Lower lobe of right lung (tissue), 2 donors: Measurements from ENCODE around the gene SPPL3. TPM values are rescaled to one million over a fixed set of nuclear protein-coding genes. Genes with fewer than 3 reads are reported as not detected.
A peak's percentile ranks its signal among the peaks of the same experiment; 100 is the strongest.

Experiments
- ATAC-seq, 2 donors: fragments of 200-7000 bp; cut with Tn5 transposase; one replicate each; pipeline ENCODE4 v1.9.1; 2020 to 2022; ENCODE audit warnings: mild to moderate bottlenecking in 2 of 2, moderate library complexity in 2 of 2
- DNase-seq: peaks from one replicate; pipeline ENCODE4 v3.0.0-alpha.2; 2020
- H3K27ac ChIP-seq: fragments of 200-600 bp; one replicate; pipeline ENCODE4 v1.8.0; 2022
- H3K27me3 ChIP-seq: fragments of 200-600 bp; one replicate; pipeline ENCODE4 v1.8.0; 2022; ENCODE audit warnings: low read depth
- H3K36me3 ChIP-seq: fragments of 200-600 bp; one replicate; pipeline ENCODE4 v1.8.0; 2022; ENCODE audit warnings: mild to moderate bottlenecking
- H3K4me1 ChIP-seq: fragments of 200-600 bp; one replicate; pipeline ENCODE4 v1.8.0; 2022
- H3K4me3 ChIP-seq: fragments of 200-600 bp; one replicate; pipeline ENCODE4 v1.8.0; 2022; ENCODE audit warnings: mild to moderate bottlenecking
- H3K9me3 ChIP-seq: fragments of 200-600 bp; one replicate; pipeline ENCODE4 v1.8.0; 2022
- CTCF ChIP-seq: fragments of 200-600 bp; IDR thresholded peaks from one replicate; pipeline ENCODE4 v1.8.0; 2022; ENCODE audit warnings: antibody characterized with exemption, mild to moderate bottlenecking
- intact Hi-C: fragments of 100-400 bp; cut with DNase I; formaldehyde crosslinking; loops from one replicate; pipeline ENCODE4 v1.11.0; 2022
- total RNA-seq: library from RNA; stranded (reverse); fragmentation: NEBNext Ultra II Directional; extraction: Animal tissue kit (Norgen Biotek cat#: 25700); gene quantifications from one replicate; pipeline ENCODE4 v1.2.1, GENCODE V29; 2021
- donor health status: DM: no; HTN: yes; CAD: no; lungs with severe emphysema.

Gene SPPL3
- total RNA-seq, 1 donor from 2014 or later, result 44.0 TPM

DNA sequence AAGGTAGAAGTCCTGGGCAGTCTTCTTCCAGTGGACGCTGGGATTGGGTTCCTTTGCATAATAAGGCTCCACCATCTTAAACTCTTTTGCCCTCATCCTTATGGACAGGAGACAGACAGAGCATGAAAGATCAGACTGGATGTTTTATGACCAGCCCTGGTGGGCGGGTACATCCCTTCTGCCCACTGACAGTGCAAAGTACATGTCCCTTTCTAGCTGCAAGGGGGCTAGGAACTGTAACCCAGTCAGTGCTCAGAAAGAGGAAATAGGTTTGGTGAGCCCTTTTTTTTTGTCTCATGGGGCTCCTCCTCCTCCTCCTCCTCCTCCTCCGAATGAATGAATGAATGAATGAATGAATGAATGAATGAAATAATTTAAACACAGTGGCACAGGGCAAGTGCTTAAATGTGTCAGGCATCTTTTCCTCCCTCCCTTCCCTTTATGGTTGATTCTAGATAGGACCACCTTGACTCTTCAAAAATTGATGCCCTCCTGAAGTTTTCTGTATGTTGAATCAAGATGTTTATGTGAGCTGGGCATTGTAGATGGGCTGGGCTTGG is 37.8 kb upstream of the SPPL3 start:
- H3K36me3 ChIP-seq, result no peaks in the 10 kb centered on the region
- DNase-seq, result no peak
- H3K9me3 ChIP-seq, result no peaks in the 10 kb centered on the region
- H3K4me1 ChIP-seq, result peaks cover 6% of the 10 kb centered on the region
- no peaks in the 10 kb centered on the region for H3K27me3 ChIP-seq
- intact Hi-C loops, result no loop called here
- ATAC-seq, result no peak
- H3K27ac ChIP-seq, result no peak overlapping the region
- H3K4me3 ChIP-seq, result no peak overlapping the region
- TF ChIP-seq CTCF, result no peak

GRCh38 chr12:120941412-120941811 is 37.3 kb upstream of the SPPL3 start:
- peaks cover 6% of the 10 kb centered on the region for H3K4me1 ChIP-seq
- no peak overlapping the region for H3K27ac ChIP-seq
- no peak for DNase-seq
- no peaks in the 10 kb centered on the region for H3K36me3 ChIP-seq
- no peaks in the 10 kb centered on the region for H3K27me3 ChIP-seq
- ATAC-seq, result no peak
- H3K4me3 ChIP-seq, result no peak overlapping the region
- intact Hi-C loops, result no loop called here
- H3K9me3 ChIP-seq, result no peaks in the 10 kb centered on the region
- no peak for TF ChIP-seq CTCF

- TF ChIP-seq CTCF, result no peak
- Histone ChIP-seq H3K27me3 (no peaks in the 10 kb centered on the region), H3K27ac (no peak overlapping the region), H3K4me1 (peaks cover 6% of the 10 kb centered on the region), H3K36me3 (no peaks in the 10 kb centered on the region), H3K4me3 (no peak overlapping the region), H3K9me3 (no peaks in the 10 kb centered on the region)
- intact Hi-C loops, result no loop called here
- DNase-seq (no peak), ATAC-seq (peak; percentile 32 to 46)
Observed at GRCh38 chr12:120940799-120941198, 36.6 kb upstream of the SPPL3 start.

- intact Hi-C loops, result no loop called here
- no peaks in the 10 kb centered on the region for H3K36me3 ChIP-seq
Observed at GRCh38 chr12:120940006-120940405, 35.8 kb upstream of the SPPL3 start.

GRCh38 chr12:120939523-120939922 is 35.4 kb upstream of the SPPL3 start:
- no peaks in the 10 kb centered on the region for H3K36me3 ChIP-seq
- peak; percentile 63 to 81 for ATAC-seq

More at GRCh38 chr12:120940006-120940405, 35.8 kb upstream of the SPPL3 start:
- Histone ChIP-seq H3K4me3 (no peak overlapping the region), H3K27me3 (no peaks in the 10 kb centered on the region), H3K9me3 (no peaks in the 10 kb centered on the region), H3K4me1 (peaks cover 6% of the 10 kb centered on the region), H3K27ac (no peak overlapping the region)
- ATAC-seq (no peak), DNase-seq (no peak)
- TF ChIP-seq CTCF, result no peak

More at GRCh38 chr12:120939523-120939922, 35.4 kb upstream of the SPPL3 start:
- no peaks in the 10 kb centered on the region for H3K27me3 ChIP-seq
- no peak overlapping the region for H3K27ac ChIP-seq
- intact Hi-C loops, result no loop called here
- TF ChIP-seq CTCF, result no peak
- no peaks in the 10 kb centered on the region for H3K9me3 ChIP-seq
- H3K4me1 ChIP-seq, result peaks cover 6% of the 10 kb centered on the region
- DNase-seq, result peak; percentile 71
- no peak overlapping the region for H3K4me3 ChIP-seq
